ENCODE measurements around the gene FBXL2. TPM values are rescaled to one million over a fixed set of nuclear protein-coding genes. Genes with fewer than 3 reads are reported as not detected.
A peak's percentile ranks its signal among the peaks of the same experiment; 100 is the strongest.
"Not testable (repeated sequence)": the region's sequence is repeated elsewhere in the genome, so short reads cannot be mapped to it uniquely, and the experiment has no call there.

The FBXL2 gene
- total RNA-seq, 4 donors from 2014 or later, result 0.24 to 1.9 (median 0.82) TPM; not detected in 1

DNA sequence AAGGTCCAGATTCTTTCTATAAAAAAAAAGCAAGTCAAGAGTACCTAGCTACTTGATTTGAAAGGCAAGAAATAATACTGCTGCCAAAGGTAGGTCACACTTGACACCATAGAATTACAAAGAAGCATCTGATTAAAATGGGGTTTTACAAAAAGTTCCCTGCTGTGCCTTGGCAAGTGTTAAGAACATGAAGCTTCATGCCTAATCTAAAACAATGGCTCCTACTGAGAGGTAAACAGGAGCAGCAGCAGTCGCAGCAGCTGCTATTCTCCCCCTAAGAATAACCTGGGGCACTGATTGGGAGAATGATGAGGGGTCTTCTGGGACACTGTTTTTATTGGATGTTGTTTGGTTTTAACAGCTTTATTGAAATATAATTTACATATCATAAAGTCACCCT lies 148.8 kb downstream of the FBXL2 start:
- in situ Hi-C loops (cut with MboI; ENCODE audit: low sequenced_read_pairs in 4 of 4), result no loop called here
- intact Hi-C loops (cut with DNase I; ENCODE audit: low total_unique reads), result no loop called here
- Histone ChIP-seq H3K36me3 (peaks cover 0 to 15% of the 10 kb centered on the region in 2 donors), H3K27me3 (no peaks in the 10 kb centered on the region), H3K9me3 (no peaks in the 10 kb centered on the region), H3K4me1 (peaks cover 43 to 54% of the 10 kb centered on the region in 2 donors), H3K27ac (peak overlapping the region; percentile 27 to 84 (median 78)), H3K4me3 (no peak overlapping the region)
- DNase-seq, result no peak
- ATAC-seq, result no peak
- TF ChIP-seq POLR2A (IDR thresholded peaks at IDR 0.05), result no peak
- TF ChIP-seq, protein P1, sequence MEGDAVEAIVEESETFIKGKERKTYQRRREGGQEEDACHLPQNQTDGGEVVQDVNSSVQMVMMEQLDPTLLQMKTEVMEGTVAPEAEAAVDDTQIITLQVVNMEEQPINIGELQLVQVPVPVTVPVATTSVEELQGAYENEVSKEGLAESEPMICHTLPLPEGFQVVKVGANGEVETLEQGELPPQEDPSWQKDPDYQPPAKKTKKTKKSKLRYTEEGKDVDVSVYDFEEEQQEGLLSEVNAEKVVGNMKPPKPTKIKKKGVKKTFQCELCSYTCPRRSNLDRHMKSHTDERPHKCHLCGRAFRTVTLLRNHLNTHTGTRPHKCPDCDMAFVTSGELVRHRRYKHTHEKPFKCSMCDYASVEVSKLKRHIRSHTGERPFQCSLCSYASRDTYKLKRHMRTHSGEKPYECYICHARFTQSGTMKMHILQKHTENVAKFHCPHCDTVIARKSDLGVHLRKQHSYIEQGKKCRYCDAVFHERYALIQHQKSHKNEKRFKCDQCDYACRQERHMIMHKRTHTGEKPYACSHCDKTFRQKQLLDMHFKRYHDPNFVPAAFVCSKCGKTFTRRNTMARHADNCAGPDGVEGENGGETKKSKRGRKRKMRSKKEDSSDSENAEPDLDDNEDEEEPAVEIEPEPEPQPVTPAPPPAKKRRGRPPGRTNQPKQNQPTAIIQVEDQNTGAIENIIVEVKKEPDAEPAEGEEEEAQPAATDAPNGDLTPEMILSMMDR (IDR thresholded peaks at IDR 0.05 in 4 of 5, conservative IDR thresholded peaks at IDR 0.05 in 1 of 5), result no peak

DNA sequence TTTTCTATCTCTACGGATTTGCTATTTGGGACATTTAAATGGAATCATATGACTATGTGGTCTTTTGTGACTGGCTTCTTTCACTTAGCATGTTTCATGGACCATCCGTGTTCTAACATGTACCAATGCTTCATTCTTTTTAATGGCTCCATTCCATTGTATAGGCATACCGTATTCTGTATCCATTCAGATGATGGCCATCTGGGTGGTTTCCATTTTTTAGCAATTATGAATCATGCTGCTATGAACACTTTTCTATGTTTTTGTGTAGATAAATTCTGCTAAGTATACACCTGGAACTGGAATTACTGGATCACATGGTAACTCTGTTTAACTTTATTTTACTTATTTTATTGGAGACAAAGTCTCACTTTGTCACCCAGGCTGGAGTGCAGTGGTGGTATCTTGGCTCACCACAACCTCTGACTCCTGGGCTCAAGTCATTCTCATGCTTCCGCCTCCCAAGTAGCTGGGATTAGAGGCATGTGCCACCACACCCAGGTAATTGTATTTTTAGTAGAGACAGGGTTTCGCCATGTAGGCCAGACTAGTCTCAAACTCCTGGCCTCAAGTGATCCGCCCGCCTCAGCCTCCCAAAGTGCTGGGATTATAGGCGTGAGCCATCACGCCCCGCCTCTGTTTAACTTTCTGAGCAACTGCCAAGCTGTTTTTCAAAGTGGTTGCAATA lies 149.5 kb downstream of the FBXL2 start:
- H3K9me3 ChIP-seq, result no peaks in the 10 kb centered on the region
- H3K27ac ChIP-seq, result peak overlapping the region in 3 of 4 donors; percentile 77 to 84 (median 78)
- no peaks in the 10 kb centered on the region for H3K27me3 ChIP-seq
- H3K4me3 ChIP-seq, result no peak overlapping the region
- ATAC-seq (no peak), DNase-seq (no peak)
- H3K4me1 ChIP-seq, result peaks cover 50 to 54% of the 10 kb centered on the region in 2 donors
- TF ChIP-seq POLR2A (IDR thresholded peaks at IDR 0.05), result no peak
- TF ChIP-seq, protein P1 (IDR thresholded peaks at IDR 0.05 in 4 of 5, conservative IDR thresholded peaks at IDR 0.05 in 1 of 5), result no peak
- intact Hi-C loops (cut with DNase I; ENCODE audit: low total_unique reads), result no loop called here
- H3K36me3 ChIP-seq, result peaks cover 0 to 11% of the 10 kb centered on the region in 2 donors
- in situ Hi-C loops (cut with MboI; ENCODE audit: low sequenced_read_pairs in 4 of 4), result no loop called here

DNA sequence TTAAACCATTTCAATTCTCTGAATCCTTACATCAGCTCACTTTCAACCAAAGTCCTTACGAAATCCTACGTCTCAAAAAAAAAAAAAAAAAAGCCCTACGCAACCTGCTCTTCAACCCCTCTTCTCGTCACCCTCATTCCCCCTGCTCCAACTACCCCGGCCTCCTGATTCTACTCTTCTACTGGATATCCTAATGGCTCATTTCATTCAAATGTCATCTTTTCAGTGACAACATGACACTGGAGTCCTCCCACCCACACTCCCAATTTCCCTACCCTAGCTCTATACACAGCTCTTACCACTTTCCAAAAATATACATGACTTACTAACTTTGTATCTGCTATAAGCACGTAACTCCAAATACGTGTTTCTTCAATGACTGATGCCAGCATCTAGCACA lies 151.5 kb downstream of the FBXL2 start:
- no peak for DNase-seq
- TF ChIP-seq, protein P1 (IDR thresholded peaks at IDR 0.05 in 4 of 5, conservative IDR thresholded peaks at IDR 0.05 in 1 of 5), result no peak
- no peak for TF ChIP-seq POLR2A (IDR thresholded peaks at IDR 0.05)
- H3K36me3 ChIP-seq, result peaks cover 0 to 3% of the 10 kb centered on the region in 2 donors
- H3K27ac ChIP-seq, result peak overlapping the region in 1 of 4 donors; percentile 1
- intact Hi-C loops (cut with DNase I; ENCODE audit: low total_unique reads), result no loop called here
- no peak overlapping the region for H3K4me3 ChIP-seq
- no peaks in the 10 kb centered on the region for H3K9me3 ChIP-seq
- H3K27me3 ChIP-seq, result no peaks in the 10 kb centered on the region
- ATAC-seq, result no peak
- in situ Hi-C loops (cut with MboI; ENCODE audit: low sequenced_read_pairs in 4 of 4), result no loop called here
- H3K4me1 ChIP-seq, result peaks cover 59 to 61% of the 10 kb centered on the region in 2 donors

DNA sequence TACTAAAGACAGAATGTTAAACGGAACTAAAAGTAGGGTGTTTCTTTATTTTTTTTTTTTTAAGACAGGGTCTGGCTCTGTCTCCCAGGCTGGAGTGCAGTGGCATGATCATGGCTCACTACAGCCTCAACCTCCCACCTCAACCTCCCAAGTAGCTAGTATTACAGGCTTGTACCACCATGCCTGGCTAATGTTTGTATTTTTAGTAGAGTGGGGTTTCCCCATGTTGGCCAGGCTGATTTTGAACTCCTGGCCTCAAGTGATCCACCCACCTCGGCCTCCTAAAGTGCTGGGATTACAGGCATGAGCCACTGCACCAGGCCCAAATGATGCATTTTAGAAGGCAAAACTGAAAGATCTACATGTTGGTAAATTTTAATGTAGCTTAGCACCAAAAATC lies 152.1 kb downstream of the FBXL2 start:
- intact Hi-C loops (cut with DNase I; ENCODE audit: low total_unique reads); DNase-seq; ATAC-seq; H3K4me3 ChIP-seq; H3K27ac ChIP-seq; H3K9me3 ChIP-seq; H3K36me3 ChIP-seq; H3K27me3 ChIP-seq; in situ Hi-C loops (cut with MboI; ENCODE audit: low sequenced_read_pairs in 4 of 4): not testable (repeated sequence)
- H3K4me1 ChIP-seq, result peaks cover 59 to 62% of the 10 kb centered on the region in 2 donors

- H3K36me3 ChIP-seq, result no peaks in the 10 kb centered on the region
- H3K27me3 ChIP-seq, result no peaks in the 10 kb centered on the region
- intact Hi-C loops (cut with DNase I; ENCODE audit: low total_unique reads) (no loop called here), in situ Hi-C loops (cut with MboI; ENCODE audit: low sequenced_read_pairs in 4 of 4) (loop anchor here in 1 of 4 donors (10.0 kb wide), 1 partner anchor 315 kb away; the partner anchor contains the start of gene CRTAP)
- H3K4me1 ChIP-seq, result peaks cover 53 to 58% of the 10 kb centered on the region in 2 donors
- no peaks in the 10 kb centered on the region for H3K9me3 ChIP-seq
- ATAC-seq, result no peak
- no peak overlapping the region for H3K27ac ChIP-seq
- no peak overlapping the region for H3K4me3 ChIP-seq
- no peak for DNase-seq
- TF ChIP-seq, protein P1 (IDR thresholded peaks at IDR 0.05 in 4 of 5, conservative IDR thresholded peaks at IDR 0.05 in 1 of 5), result no peak
- no peak for TF ChIP-seq POLR2A (IDR thresholded peaks at IDR 0.05)
Observed at GRCh38 chr3:33430061-33430460, 152.8 kb downstream of the FBXL2 start.
